A673 (cell line): ENCODE data around the gene ANXA4. TPM values are rescaled to one million over a fixed set of nuclear protein-coding genes. Genes with fewer than 3 reads are reported as not detected.

Experiments used
- BruUV-seq: library from RNA; stranded (reverse); fragments of 400-500 nt; replicated peaks from 2 replicates; lab custom pipeline; 2021; lab: Mats Ljungman, UMichigan
- CTCF ChIA-PET: fragments of 300-600 bp; sonication (Branson Sonifier 250); formaldehyde crosslinking; loops from one replicate; lab custom pipeline; 2022; ENCODE audit warnings: antibody characterized with exemption; lab: Charles Lee
- POLR2A ChIA-PET: fragments of 300-600 bp; sonication (Branson Sonifier 250); formaldehyde crosslinking; loops from one replicate; lab custom pipeline; 2022; ENCODE audit warnings: antibody characterized with exemption; ENCODE audit not compliant: low non-redundant PET; lab: Charles Lee
- DNase-seq: peaks from one replicate; pipeline ENCODE4 v3.0.0-alpha.2; 2015; ENCODE audit warnings: low spot score
- H3K27ac ChIP-seq: fragments of 200-600 bp; sonication (generic); 2 replicates; pipeline ENCODE4 v1.5.1; 2016; ENCODE audit warnings: mixed run types, low read depth, mild to moderate bottlenecking, mixed read lengths, antibody characterized with exemption, low read length; ENCODE audit not compliant: poor library complexity, severe bottlenecking
- H3K27me3 ChIP-seq: fragments of 200-600 bp; sonication (generic); replicated peaks from 2 replicates; pipeline ENCODE4 v1.6.1; 2017; ENCODE audit warnings: mixed run types, low read depth, mild to moderate bottlenecking, mixed read lengths, antibody characterized with exemption, low read length; ENCODE audit not compliant: insufficient read depth, poor library complexity
- H3K36me3 ChIP-seq: fragments of 200-600 bp; sonication (generic); 2 replicates; pipeline ENCODE4 v1.6.1; 2016; ENCODE audit warnings: mixed run types, mild to moderate bottlenecking, mixed read lengths, antibody characterized with exemption, low read length; ENCODE audit not compliant: insufficient read depth, poor library complexity, severe bottlenecking
- H3K4me1 ChIP-seq: fragments of 200-600 bp; sonication (generic); 2 replicates; pipeline ENCODE4 v1.6.1; 2017; ENCODE audit warnings: mixed run types, mild to moderate bottlenecking, mixed read lengths, antibody characterized with exemption, low read length; ENCODE audit not compliant: insufficient read depth, poor library complexity, severe bottlenecking
- H3K4me3 ChIP-seq: fragments of 200-600 bp; sonication (generic); 2 replicates; pipeline ENCODE4 v1.5.1; 2016; ENCODE audit warnings: low read depth, mixed run types, mild to moderate bottlenecking, mixed read lengths, low read length; ENCODE audit not compliant: poor library complexity, severe bottlenecking
- H3K9me3 ChIP-seq: fragments of 200-600 bp; sonication (generic); 2 replicates; pipeline ENCODE4 v1.6.1; 2016; ENCODE audit warnings: mixed run types, low read depth, mild to moderate bottlenecking, mixed read lengths, antibody characterized with exemption, low read length; ENCODE audit not compliant: poor library complexity, severe bottlenecking
- EZH2 ChIP-seq: fragments of 200-600 bp; sonication (generic); IDR thresholded peaks from 2 replicates; pipeline ENCODE4 v1.6.1; 2017; ENCODE audit warnings: borderline replicate concordance, low read depth, mild to moderate bottlenecking, mixed read lengths, antibody characterized with exemption, low read length; ENCODE audit not compliant: poor library complexity, severe bottlenecking
- intact Hi-C: fragments of 100-400 bp; cut with micrococcal nuclease; formaldehyde crosslinking; loops from one replicate; pipeline ENCODE4 v1.10.0; 2022; ENCODE audit not compliant: unreplicated experiment
- total RNA-seq: library from RNA; stranded (reverse); gene quantifications from 2 replicates; pipeline ENCODE4 v1.2.3, GENCODE V29; 2021
- TF ChIP-seq, protein P1 (sequence below): fragments of 300-800, 200-600 bp; sonication (generic); conservative IDR thresholded peaks from 2 replicates; pipeline ENCODE4 v1.5.1; 2017; ENCODE audit warnings: low read depth, mild to moderate bottlenecking, antibody characterized with exemption, low read length, moderate library complexity, mixed read lengths

ANXA4 gene
- total RNA-seq, 1 experiment from 2014 or later = 5.1 TPM

DNA sequence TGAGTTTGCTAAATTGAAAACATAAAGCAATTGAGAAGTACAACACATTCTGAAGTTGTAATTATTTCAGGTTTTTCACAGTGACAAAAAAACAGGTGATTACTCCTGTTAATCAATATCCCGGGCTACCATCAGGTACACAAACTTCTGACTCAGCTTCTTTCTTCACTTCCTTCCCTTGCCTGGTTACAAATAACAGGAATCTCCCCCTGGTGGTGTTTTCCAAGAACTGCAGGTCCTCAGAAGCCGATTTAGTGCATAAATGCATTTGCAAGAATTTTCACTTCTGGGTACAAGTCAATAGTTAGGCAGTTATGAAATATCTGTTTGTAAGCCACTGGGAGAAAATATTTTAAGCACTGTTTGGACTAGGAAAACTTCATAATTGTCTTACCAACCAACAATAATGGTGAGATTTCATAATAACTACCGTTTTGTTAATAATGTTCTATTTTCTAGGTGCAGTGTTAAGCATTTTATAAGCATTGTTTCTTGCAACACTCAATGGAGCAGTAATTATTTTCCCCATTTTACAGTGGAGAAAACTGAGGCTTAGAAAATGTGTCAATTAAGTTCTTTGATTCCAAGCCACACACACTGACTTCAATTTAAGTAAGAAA lies 75.1 kb downstream of the ANXA4 start:
- TF ChIP-seq EZH2 = no peak
- TF ChIP-seq, protein P1, sequence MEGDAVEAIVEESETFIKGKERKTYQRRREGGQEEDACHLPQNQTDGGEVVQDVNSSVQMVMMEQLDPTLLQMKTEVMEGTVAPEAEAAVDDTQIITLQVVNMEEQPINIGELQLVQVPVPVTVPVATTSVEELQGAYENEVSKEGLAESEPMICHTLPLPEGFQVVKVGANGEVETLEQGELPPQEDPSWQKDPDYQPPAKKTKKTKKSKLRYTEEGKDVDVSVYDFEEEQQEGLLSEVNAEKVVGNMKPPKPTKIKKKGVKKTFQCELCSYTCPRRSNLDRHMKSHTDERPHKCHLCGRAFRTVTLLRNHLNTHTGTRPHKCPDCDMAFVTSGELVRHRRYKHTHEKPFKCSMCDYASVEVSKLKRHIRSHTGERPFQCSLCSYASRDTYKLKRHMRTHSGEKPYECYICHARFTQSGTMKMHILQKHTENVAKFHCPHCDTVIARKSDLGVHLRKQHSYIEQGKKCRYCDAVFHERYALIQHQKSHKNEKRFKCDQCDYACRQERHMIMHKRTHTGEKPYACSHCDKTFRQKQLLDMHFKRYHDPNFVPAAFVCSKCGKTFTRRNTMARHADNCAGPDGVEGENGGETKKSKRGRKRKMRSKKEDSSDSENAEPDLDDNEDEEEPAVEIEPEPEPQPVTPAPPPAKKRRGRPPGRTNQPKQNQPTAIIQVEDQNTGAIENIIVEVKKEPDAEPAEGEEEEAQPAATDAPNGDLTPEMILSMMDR = peak; percentile 85
- peak; percentile 90 for DNase-seq
- CTCF ChIA-PET = interaction anchor here (0.6 to 5.8 kb wide), 10 partner anchors 9 to 1097 kb away, joined by 3 to 108 read pairs (median 4); no protein-coding TSS in a partner anchor
- intact Hi-C loops = loop anchor here (1.0 to 5.0 kb wide), 2 partner anchors 75 to 93 kb away; partner anchors contain the start of gene ANXA4
- Histone ChIP-seq H3K4me1 (peaks cover 6% of the 10 kb centered on the region), H3K27ac (no peak overlapping the region), H3K36me3 (no peaks in the 10 kb centered on the region), H3K4me3 (no peak overlapping the region), H3K9me3 (no peaks in the 10 kb centered on the region), H3K27me3 (no peaks in the 10 kb centered on the region)
- BruUV-seq = no TSS peak
- POLR2A ChIA-PET = interaction anchor here (0.7 kb wide), 1 partner anchor 91 kb away, joined by 3 read pairs; no protein-coding TSS in a partner anchor

DNA sequence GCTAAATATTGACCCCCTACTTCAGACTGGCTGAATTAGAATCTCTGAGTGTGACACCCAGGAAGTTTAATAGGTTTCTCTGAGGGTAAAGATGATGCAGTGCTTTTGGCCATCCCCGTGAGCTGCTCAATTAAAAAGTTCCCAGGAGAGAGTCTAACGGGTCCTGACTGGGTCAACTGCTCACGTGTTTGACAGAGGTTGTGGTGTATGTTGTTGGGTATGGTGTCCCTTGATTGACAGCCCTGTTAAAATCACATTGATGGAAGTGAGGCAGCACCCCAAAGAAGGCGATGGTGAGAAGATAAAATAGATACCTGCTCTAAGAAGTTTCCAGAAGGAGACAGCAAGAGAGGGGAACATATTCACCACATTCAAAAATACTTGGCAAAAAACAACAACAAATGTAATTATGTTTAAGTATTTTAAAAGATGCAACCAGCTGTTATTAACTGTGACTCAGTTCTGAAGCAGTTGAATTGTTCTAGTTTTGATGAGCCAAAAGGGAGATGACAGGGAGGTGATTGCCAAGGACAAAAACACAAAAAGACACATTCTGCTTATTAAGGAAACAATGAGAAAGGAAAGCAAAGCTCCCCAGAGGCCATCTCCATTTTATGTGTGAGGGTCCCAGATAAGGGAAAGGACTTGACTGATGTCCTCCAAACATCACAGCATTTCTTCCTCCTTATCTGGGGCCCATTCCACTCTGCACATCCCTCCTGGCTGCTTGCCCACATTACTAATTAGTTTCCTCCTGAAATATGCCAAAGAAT lies 76.0 kb downstream of the ANXA4 start:
- H3K9me3 ChIP-seq = no peaks in the 10 kb centered on the region
- no peak overlapping the region for H3K27ac ChIP-seq
- H3K4me3 ChIP-seq = no peak overlapping the region
- ChIA-PET POLR2A (interaction anchor here (0.6 kb wide), 1 partner anchor 42 kb away, joined by 4 read pairs; no protein-coding TSS in a partner anchor), CTCF (interaction anchor here (5.8 kb wide), 1 partner anchor 93 kb away, joined by 108 read pairs; no protein-coding TSS in a partner anchor)
- peak; percentile 8 for DNase-seq
- no peaks in the 10 kb centered on the region for H3K36me3 ChIP-seq
- intact Hi-C loops = loop anchor here (1.0 to 5.0 kb wide), 2 partner anchors 76 to 94 kb away; partner anchors contain the start of gene ANXA4
- BruUV-seq = no TSS peak
- peaks cover 6% of the 10 kb centered on the region for H3K4me1 ChIP-seq
- TF ChIP-seq, protein P1 = no peak
- no peak for TF ChIP-seq EZH2
- H3K27me3 ChIP-seq = no peaks in the 10 kb centered on the region

DNA sequence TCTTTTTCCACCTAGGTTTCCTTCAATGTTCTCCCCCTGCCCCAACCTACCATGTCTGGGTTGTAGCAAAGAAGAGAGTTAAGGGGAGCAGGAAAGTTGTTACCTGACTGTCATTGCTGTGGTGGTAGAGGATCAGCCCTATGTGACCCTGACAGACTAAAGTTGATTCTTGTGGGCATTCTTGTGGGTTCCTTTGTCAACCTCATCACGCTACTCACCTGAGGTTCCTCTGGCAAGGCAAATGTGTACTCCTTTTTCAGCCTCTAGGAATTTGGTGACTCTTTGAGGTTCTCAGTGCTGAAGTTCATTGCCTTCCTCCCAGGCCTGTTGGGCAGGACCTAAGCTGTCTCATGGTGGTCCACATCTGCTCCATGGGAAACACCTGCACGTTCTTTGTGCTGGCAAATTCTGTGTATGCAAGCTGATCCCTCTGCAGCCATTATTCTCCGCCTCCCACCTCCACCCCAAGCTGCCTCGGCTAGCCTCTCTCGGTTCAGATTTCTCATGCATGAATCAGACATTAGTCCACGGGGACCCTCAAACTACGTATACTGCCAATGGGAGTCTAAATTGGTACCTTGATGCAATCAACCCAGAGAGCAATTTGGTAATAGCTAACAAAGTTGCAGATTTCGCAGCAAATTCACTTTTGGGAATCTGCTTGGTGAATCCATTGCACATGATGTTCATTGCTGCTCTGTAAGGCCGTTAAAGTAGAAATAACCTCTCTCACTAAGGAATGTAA lies 86.0 kb downstream of the ANXA4 start:
- no peak for DNase-seq
- Histone ChIP-seq H3K27ac (no peak overlapping the region), H3K36me3 (no peaks in the 10 kb centered on the region), H3K4me3 (no peak overlapping the region), H3K27me3 (no peaks in the 10 kb centered on the region), H3K4me1 (no peaks in the 10 kb centered on the region), H3K9me3 (no peaks in the 10 kb centered on the region)
- ChIA-PET POLR2A (no interaction called here), CTCF (no interaction called here)
- intact Hi-C loops = no loop called here
- no TSS peak for BruUV-seq
- TF ChIP-seq EZH2 = no peak
- TF ChIP-seq, protein P1 = no peak
